ENCODE results near the gene SOD1.

GRCh38 chr21:31659286-31659535 lies 282 bp upstream of the SOD1 start:
- TF ChIP-seq CTCF (IDR thresholded peaks at IDR 0.05) (no peak), POLR2A (IDR thresholded peaks at IDR 0.05) (no peak)
